HG02798 (cell line): ENCODE data around the gene ACTN4.

Experiments
- ATAC-seq: cut with Tn5 transposase; IDR thresholded peaks from one replicate; pipeline ENCODE4 v1.9.1; 2021; ENCODE audit warnings: mild to moderate bottlenecking; ENCODE audit not compliant: unreplicated experiment, poor library complexity

ACTN4 gene

DNA sequence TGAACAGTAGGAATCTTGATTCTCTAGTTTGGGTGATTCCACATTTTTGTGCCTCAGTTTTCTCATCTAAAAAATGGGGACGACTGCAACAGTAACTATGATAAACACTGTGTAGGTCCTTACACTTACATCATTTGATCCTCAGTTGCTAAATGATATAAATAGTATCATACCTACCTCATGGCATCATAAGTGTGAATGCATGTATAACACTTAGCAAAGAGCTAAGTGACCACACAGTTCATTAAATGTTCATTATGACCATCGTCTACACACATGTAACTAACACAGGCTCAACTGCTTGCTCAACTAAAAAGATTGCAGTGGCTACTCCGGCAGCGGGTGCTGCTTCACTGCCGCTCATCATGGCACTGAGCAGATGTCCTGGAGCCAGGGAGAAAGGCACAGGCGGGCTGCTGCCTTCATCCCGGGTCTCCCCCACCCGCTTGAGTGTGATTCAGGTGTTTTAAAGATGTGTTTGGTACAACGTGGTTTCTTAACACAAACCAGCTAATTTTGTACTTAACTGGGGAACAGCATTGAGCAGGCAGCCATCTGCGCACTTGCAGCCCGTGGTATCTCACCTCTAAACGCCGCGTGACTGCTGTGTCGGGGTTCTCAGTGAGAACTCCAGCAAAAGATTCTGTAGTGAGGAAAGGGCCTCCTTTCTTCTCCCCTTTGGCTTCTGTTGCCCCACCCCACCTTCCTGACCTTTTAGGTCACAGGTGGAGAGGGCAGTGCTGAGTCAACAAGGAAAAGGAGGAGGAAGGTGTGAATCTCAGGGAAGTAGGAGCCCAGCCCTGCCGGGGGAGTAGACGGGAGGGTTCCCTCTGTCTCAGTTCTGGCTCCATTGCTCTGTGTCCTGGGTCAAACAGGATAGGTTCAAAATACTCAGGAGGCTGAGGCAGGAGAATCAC is 11.7 kb upstream of the ACTN4 start:
- no peak for ATAC-seq

DNA sequence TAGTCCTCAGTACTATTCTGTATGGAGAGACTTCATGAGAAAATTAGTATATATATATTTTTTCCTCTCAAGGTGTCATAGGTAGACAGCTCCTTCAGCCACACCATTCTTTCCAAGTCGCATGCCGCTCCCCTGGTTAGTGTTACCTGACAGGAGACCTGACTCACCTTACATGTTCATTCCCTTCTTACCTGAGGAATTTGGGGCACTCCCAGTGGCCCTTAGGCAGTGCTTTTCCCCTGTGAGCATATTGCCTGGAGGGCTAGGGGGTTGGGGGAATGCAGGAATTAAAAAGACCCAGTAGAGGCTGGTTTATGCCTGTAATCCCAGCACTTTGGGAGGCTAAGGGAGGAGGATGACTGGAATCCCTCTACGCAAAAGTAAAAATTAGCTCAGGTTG is 9.0 kb upstream of the ACTN4 start:
- ATAC-seq = no peak

DNA sequence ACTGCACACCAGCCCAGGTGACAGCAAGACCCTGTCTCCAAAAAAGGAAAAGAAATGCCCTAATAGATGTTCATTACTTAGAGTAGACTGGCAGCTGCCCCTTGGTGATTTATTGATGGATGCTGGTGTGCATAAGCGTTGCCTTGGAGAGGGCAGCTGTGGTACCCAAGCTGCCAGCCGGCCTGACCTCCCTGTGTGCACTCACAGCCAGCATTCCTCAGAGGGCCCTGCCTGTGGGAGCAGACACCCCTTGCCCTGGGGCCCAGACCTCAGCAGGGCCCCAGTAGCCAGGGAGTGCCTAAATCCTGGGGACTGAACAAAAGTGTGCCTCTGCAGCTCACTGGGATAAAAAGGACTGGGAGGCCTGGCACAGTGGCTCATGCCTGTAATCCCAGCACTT is 7.8 kb upstream of the ACTN4 start:
- no peak for ATAC-seq

DNA sequence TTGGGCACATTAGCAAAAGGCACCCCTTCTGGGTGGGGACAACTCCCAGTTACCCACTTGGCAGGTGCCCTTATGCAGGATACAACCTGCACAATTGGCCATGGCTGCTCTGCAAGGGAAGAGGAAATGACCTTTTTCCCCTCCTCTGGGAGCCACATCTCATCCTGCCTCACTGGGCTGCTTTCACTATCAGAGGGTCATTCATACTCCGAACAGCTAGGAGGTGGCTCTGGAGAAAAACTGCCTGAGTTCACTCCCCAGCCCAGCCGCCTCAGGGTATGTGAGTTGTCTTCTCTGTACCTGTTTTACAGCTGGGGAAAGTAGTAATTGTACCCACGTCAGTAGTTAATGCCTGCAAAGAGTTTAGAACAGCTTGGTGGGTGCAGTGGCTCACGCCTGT is 7.1 kb upstream of the ACTN4 start:
- no peak for ATAC-seq

DNA sequence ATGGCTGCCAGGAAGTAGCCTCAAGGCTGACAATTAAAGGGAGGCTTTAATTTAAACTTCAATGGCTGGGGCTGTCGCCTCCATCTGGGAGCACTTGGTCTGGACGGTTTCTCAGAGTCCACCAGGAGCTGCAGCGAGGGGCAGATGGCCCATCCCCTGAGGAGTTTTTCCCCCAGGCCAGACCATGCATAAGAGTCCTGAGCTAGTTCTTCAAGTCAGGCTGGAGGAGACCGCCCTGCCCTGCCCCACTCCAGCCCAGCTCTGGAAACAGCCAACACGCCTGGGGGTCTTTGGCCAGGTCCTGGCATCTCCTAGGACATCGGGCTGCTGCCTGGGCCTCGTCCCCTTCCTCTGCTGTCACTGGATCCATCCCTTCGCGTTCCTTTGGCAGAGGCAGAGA is 5.3 kb upstream of the ACTN4 start:
- no peak for ATAC-seq

DNA sequence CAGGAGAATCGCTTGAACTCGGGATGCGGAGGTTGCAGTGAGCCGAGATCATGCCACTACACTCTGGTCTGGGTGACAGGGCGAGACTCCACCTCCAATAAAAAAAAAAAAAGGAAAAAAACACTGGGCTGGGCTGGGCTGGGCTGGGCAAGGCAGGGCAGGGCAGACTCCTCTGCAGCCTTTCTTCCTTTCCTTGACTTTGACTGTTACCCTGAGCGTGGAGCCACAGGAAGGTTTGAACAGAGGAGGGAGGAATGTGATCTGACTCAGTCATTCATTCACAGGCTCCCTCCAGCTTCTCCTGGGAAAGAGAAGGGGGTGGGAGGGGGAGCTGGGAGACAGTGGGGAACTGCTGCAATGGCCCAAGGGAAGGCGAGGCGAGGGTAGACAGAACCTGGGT is 2.7 kb upstream of the ACTN4 start:
- ATAC-seq = no peak

DNA sequence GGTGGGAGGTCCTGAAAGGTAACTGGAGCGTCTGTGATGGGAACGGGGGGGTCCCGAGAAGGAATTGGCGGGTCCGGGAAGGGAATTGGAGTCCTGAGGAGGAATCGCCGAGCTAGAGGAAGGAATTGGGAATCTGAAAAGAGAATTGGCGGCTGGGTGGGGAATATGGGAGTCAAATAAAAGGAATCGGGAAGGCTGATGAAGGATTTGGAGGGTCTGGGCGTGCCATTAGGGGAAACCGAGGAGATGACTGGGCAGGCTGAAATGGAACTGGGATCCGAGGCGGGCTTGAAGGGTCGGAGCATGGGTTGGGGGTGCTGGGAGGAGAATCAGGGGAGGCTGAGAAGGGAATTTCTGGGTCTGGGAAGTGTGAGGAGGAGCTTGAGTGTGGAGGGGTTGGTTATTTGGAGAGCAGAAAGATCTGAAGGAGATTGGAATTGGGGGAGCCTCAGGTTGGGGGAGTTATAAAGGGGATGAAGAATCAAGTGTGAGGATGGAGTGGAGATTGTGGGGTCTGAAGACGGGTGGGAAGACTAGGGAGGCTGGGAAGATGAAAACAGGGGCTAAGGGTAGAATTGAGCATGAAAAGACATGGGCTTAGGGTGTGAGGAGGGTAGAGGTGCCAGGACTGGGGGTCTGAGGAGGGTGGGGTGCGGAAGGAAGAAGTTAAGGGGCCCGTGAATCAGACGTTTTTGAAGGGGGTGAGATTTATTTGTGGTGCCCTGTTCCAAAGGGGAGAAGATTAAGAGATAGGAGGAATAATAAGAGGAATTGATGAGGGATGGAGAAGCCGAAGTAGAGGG is 718 bp downstream of the ACTN4 start:
- ATAC-seq = no peak

DNA sequence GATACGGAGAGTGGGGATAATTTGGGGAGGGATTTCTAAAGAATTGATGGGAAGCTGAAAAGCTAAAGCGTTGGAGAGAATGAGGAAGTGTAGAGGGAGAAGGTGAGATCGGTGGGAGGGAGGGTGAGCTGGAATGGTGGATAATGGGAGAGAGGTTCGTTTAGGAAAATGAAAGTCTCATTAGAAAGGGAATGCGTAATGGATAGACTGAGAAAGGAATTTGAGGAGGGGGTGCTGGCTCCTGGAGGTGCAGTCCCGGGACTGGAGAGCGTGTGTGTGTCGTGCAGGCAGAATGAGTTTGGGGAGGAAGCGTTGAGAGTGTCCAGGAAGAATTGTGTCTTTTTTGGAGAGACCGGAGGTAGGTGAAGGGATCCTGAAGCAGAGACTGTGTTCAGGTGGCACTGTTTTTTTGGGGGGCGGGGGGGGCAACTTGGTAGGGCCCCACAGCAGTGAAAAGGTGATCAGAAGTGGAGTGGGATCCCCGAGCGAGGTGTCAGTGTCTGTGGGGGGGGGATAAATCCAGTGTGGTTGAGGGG is 1.4 kb downstream of the ACTN4 start:
- ATAC-seq = no peak

DNA sequence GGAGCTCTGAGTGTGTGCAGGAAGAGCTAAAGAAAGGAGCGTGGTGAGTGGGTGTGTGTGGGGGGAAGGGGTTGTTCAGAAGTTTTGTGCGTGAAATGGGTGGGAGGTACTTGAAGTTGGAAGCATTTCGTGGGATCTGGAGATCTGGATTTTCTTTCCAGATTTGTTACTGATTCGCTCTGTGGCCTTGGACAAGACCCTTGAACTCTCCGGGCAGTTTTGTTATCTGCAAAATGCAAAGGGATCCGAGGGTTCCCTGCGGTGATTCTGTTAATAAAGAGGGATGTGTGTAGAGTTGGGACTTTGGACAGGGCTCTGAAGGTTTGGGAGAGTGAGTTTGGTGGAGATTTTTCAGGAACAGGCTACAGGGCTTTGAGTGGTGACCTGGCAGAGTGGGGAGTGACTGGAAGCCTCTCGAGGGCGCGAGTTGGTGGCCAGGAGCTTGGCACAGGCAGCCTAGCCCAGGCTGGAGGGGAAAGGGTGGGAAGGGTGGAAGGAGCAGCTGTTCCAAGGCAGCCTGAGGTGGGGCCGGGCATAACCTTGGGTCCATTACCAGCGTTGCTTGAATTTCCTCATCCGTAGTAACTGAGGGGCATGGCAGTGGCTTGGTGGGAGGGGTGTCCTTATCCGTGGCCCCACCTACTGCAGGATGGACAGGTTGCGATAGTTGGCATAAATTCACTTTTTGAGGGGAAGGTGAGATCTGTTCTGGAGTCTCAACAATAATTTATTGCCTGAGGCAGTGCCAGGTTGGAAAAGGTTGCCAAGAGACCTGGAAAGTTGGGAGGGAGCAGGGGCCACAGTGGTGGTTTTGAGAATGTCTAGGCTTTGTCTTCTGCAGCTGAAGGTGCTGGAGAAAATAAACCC is 2.1 kb downstream of the ACTN4 start:
- no peak for ATAC-seq

DNA sequence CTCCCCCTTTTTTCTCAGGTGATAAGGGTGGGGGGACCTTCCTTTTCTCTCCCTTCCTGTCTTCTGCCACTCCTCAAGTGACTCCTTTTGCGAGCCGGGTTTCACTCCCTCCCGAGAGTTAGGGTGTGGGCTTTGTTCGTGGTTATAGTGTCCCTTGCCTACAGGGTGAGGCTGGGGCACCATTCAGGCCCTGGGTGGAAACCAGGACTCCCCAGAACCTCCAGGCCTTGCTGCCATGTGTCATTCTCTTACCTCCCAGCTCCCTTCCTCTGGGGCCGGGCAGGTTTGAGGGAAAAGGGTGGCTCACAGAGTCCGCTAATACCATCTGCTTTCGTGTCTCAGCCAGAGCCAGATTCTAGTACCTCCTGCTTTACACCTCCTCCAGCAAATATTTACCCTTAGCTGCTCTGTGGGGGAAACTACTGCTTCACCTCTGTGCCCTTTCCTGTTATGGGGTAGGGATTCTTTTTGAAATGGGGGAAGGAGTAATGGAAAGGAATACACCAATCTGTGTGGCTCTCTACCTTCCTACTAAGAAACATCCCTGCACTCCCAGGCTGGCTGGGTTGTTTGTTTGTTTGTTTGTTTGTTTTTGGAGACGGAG is 2.8 kb downstream of the ACTN4 start:
- no peak for ATAC-seq

DNA sequence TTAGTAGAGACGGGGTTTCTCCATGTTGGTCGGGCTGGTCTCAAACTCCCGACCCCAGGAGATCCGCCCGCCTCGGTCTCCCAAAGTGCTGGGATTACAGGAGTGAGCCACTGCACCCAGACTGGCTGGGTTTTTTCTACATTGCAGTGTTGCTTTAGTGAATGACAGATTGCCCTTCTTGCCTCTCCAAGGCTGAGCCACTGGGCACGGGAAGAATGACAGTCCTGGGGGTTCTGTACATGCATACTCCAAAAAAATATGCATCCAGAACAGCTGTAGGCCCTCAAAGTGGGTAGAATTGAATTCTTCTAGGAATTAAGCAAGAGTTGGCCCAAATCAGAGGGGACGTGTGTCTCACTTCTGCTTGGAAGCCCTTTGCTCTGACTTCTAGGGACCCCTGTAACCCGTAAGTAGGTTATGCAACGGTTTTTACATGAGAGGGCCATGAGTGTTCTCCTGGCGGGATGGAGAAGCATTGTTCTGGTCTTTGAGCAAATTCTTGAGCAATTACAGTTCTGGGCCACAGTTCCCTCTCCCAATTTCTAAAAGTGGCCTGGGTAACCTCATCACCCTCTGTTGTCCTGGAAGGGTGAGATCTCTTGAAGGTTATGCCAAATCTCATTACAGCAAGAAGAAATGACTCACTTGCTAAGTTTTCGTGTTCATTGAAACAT is 3.6 kb downstream of the ACTN4 start:
- no peak for ATAC-seq

DNA sequence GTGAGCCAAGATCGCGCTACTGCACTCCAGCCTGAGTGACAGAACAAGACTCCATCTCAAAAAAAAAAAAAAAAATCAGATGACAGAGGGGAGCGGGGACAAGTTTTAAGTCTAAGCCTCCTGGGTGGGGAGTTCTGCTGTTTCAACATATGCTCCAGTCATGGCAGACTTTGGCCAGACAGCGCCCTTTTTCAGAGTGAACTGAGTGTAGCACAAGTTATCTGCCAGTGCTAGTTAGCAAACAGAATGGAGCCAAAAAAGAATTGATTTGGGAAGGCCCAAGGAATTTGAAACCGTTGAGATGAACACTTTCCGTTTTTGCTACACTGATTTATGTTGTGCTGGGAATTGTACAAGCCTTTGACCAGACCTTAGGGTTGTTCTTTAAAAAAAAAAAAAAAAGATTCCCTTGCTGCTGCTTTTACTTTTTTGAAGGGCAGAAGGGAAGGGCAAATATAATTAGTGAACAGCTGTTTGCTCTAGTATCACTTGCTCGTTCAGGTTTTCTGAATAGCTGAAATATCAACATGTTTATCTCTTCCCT is 5.7 kb downstream of the ACTN4 start:
- no peak for ATAC-seq

DNA sequence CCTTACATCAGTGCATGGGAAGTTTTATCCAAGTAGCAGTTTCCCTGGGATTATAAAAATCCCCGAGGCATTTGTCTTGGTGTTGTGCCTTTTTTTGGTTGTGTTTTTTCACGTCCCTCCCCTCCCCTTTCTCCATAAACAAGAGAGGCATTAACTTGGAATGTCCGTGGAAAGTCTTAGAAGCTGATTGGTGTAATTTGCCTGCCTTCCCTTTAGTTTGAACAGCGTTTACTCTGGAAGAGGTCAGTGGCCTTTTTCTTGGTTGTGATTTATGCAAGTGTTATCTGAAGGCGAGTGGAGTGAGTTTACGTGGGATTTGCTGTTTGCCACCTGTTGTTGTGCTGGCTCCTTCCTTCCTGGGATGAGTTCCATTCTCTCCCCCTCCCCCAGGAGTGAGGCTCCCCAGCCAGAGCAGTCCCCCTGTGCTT is 7.2 kb downstream of the ACTN4 start:
- ATAC-seq = no peak

DNA sequence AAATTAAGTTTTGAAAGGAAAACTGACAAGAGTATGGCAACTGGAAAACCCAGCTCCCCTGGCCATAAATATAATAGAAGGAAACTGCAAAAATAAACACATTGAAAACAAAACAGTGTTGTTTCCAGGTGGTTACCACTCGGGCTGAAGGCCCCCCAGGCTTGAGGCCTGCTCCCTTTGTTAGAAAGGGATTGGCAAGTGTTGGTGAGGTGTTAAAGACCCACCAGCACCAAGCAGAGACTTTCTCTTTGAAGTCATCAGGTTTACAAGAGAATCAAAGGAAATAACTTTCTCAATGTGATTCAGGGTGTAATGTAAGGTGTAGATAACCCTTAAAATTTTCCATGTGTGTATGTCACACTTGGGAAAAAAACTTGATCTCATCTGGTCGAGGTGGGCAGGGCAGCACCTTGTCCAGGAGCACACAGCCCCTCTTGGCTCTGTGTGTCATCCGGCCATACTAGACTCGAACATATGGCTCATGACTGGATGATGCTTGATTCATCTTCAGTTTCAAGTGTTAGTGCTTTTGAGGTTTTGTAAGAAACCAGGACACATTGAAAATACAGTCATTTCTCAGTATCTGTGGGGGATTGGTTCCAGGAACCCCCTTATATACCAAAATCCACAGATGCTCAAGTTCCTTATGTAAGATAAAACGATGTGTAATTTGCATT is 7.8 kb downstream of the ACTN4 start:
- ATAC-seq = peak; percentile 41

DNA sequence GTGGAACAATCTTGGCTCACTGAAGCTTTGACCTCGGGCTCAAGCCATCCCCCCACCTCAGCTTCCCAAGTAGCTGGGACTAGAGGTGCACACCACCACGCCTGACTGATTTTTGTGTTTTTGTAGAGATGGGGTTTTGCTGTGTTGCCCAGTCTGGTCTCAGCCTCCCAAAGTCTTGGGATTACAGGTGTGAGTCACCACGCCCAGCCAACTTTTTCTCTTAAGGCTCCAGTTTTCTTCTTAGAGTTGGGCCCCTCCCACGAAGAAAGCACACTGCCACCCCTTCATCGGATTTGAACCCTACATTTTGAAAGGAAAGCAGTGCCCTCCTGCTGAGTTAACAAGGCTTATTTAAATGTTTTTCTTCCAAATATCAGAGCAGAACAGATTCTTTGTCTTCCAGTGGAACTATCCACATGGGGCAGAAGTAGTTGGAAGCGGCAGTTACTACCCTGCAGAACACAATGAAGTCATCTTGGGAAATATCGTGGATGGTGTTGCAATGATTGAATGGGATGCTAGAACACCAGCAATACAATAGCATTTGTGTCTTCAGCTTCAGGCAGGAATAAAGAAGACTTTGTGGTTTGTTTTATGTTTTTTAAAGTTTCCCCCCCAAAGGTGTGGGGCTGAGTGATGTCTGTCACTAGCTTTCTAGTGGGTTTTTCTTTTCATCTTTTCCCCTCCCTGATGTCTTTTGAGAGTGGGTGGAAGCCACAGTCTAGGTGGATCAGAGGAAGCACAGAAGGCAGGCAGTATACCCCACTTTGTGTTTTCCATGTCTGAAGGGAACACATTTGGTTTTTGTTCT is 8.9 kb downstream of the ACTN4 start:
- no peak for ATAC-seq

DNA sequence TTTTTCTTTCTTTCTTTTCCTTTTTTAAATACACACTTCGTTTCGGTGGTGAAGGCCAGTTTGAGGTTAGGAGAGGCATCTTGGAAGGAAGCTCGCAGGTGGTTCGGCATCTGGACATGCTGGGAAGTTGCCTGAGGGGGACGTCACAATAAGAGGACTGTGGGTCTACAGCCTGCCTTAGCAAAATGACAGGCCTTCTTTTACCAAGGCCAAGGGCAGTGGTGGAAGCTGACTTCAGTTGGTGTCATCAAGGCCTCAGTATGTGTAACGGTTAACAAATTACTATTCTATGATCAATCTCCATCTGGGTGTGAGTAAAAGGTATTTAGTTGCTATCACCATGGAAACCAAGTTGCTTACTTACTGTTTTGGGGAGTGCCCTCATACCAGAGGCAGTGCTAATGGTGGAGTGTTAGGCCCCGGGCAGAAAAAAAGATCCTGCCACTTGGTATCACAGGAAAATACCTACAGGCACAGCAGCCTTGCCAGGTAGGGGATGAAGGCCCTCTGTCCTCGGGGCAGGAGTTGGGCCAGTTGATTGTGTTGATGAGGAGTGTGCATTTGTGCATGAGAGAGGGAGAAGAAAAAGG is 10.3 kb downstream of the ACTN4 start:
- ATAC-seq = no peak
